ENCODE data around the gene CPB2. TPM values are rescaled to one million over a fixed set of nuclear protein-coding genes. Genes with fewer than 3 reads are reported as not detected.

CPB2 gene
- total and polyA plus RNA-seq, 2 of the 8 experiments (the other 6 are each of a cell fraction or from before 2014, with no cell fraction given), result not detected

GRCh38 chr13:46025157-46025556 is 79.7 kb downstream of the CPB2 start (continued):
- TF ChIP-seq CHD7 (IDR thresholded peaks at IDR 0.05; ENCODE audit: insufficient replicate concordance, low read length), result no peak

Measured in H1 (cell line).